WTC11 (cell line): Measurements from ENCODE around the gene STRN4.
"Not testable (repeated sequence)": the region's sequence is repeated elsewhere in the genome, so short reads cannot be mapped to it uniquely, and the experiment has no call there.

Experiments used
- ERG ChIP-seq: fragments of 250-450 bp; sonication (Bioruptor Pico); IDR thresholded peaks from 2 replicates; pipeline ENCODE4 v1.8.0; 2021; ENCODE audit warnings: mild to moderate bottlenecking
- ESRRA ChIP-seq: sonication (generic); formaldehyde crosslinking; IDR thresholded peaks from 2 replicates; pipeline ENCODE4 v1.8.1; 2022; ENCODE audit warnings: mild to moderate bottlenecking, missing genetic modification reagents, borderline replicate concordance

DNA sequence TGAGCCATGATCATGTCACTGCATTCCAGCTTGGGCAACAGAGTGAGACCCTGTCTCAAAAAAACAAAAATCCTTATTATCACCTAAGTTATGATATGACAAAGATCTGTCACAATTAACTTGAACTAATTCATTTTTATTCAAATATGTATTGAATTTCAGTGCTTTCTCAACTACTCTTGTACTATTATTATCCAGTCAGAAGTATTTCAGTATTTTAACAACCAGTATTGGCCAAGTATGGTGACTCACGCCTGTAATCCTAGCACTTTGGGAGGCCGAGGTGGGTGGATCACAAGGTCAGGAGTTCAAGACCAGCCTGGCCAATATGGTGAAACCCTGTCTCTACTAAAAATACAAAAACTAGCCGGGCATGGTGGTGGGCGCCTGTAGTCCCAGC is 14.6 kb upstream of the STRN4 start:
- TF ChIP-seq ESRRA, ERG (CRISPR knock-in tag): not testable (repeated sequence)
